Astrocyte (in vitro differentiated cells and primary cell): Measurements from ENCODE around the gene PMS1. TPM values are rescaled to one million over a fixed set of nuclear protein-coding genes. Genes with fewer than 3 reads are reported as not detected.
A peak's percentile ranks its signal among the peaks of the same experiment; 100 is the strongest.

ENCODE experiments used
- DNase-seq: peaks from one replicate; pipeline ENCODE4 v3.0.0-alpha.2; 2010; ENCODE audit warnings: low read depth
- FAIRE-seq: peaks from 2 replicates; lab custom pipeline; 2011; peaks lifted over from hg19 to GRCh38; lab: Jason Lieb, UNC
- H2AFZ ChIP-seq: 2 replicates; pipeline ENCODE4 v1.6.0; 2012; ENCODE audit warnings: low read depth, low read length, inconsistent platforms
- H3K27ac ChIP-seq: 2 replicates; pipeline ENCODE4 v1.5.1; 2011; ENCODE audit warnings: low read depth, low read length, inconsistent platforms
- H3K27me3 ChIP-seq: 2 replicates; pipeline ENCODE4 v1.6.0; 2011; ENCODE audit warnings: low read length, inconsistent platforms; ENCODE audit not compliant: insufficient read depth
- H3K36me3 ChIP-seq: 2 replicates; pipeline ENCODE4 v1.5.1; 2011; ENCODE audit warnings: low read length, inconsistent platforms; ENCODE audit not compliant: insufficient read depth
- H3K4me1 ChIP-seq: 2 replicates; pipeline ENCODE4 v1.5.1; 2011; ENCODE audit warnings: low read length, inconsistent platforms; ENCODE audit not compliant: insufficient read depth
- H3K4me2 ChIP-seq: 2 replicates; pipeline ENCODE4 v1.6.0; 2012; ENCODE audit warnings: low read length, inconsistent platforms
- H3K4me3 ChIP-seq: 2 replicates; pipeline ENCODE4 v1.5.1; 2011; ENCODE audit warnings: low read depth, mild to moderate bottlenecking, low read length, inconsistent platforms; ENCODE audit not compliant: insufficient read depth
- H3K79me2 ChIP-seq: 2 replicates; pipeline ENCODE4 v1.6.0; 2012; ENCODE audit warnings: mild to moderate bottlenecking, low read length, inconsistent platforms; ENCODE audit not compliant: insufficient read depth
- H3K9ac ChIP-seq: 2 replicates; pipeline ENCODE4 v1.6.0; 2012; ENCODE audit warnings: mild to moderate bottlenecking, low read length, inconsistent platforms
- H3K9me3 ChIP-seq: 2 replicates; pipeline ENCODE4 v1.5.1; 2012; ENCODE audit warnings: low read depth, mild to moderate bottlenecking, low read length, inconsistent platforms; ENCODE audit not compliant: insufficient read depth
- H4K20me1 ChIP-seq: 2 replicates; pipeline ENCODE4 v1.6.0; 2012; ENCODE audit warnings: low read length, inconsistent platforms; ENCODE audit not compliant: insufficient read depth
- H3K27ac Mint-ChIP-seq: one replicate; pipeline ENCODE4 v1.8.0; 2021; ENCODE audit warnings: mild to moderate bottlenecking, mixed read lengths; ENCODE audit not compliant: unreplicated experiment
- H3K27me3 Mint-ChIP-seq: one replicate; pipeline ENCODE4 v1.8.0; 2021; ENCODE audit warnings: low read depth, mixed read lengths; ENCODE audit not compliant: unreplicated experiment
- H3K36me3 Mint-ChIP-seq: one replicate; pipeline ENCODE4 v1.8.0; 2021; ENCODE audit warnings: low read depth, mixed read lengths; ENCODE audit not compliant: unreplicated experiment
- H3K4me1 Mint-ChIP-seq: one replicate; pipeline ENCODE4 v1.8.0; 2021; ENCODE audit warnings: low read depth, mixed read lengths; ENCODE audit not compliant: unreplicated experiment
- H3K4me3 Mint-ChIP-seq: one replicate; pipeline ENCODE4 v1.8.0; 2021; ENCODE audit warnings: mild to moderate bottlenecking, moderate library complexity, mixed read lengths; ENCODE audit not compliant: unreplicated experiment
- H3K9me3 Mint-ChIP-seq: one replicate; pipeline ENCODE4 v1.8.0; 2021; ENCODE audit warnings: mild to moderate bottlenecking, mixed read lengths; ENCODE audit not compliant: unreplicated experiment
- EZH2 ChIP-seq: IDR thresholded peaks from 2 replicates; pipeline ENCODE4 v1.6.1; 2012; ENCODE audit warnings: mild to moderate bottlenecking, low read length, inconsistent platforms; ENCODE audit not compliant: insufficient read depth
- total RNA-seq: library from RNA; stranded (reverse); gene quantifications from 2 replicates; pipeline ENCODE4 v1.2.1, GENCODE V29; 2021
- TF ChIP-seq, protein P1 (sequence below): IDR thresholded peaks from 2 replicates; pipeline ENCODE4 v1.5.1; 2011; ENCODE audit warnings: low read depth, mild to moderate bottlenecking, inconsistent platforms, low read length, moderate library complexity; ENCODE audit not compliant: insufficient read depth

The PMS1 gene
- total RNA-seq, 1 donor from 2014 or later = 27.5 TPM

DNA sequence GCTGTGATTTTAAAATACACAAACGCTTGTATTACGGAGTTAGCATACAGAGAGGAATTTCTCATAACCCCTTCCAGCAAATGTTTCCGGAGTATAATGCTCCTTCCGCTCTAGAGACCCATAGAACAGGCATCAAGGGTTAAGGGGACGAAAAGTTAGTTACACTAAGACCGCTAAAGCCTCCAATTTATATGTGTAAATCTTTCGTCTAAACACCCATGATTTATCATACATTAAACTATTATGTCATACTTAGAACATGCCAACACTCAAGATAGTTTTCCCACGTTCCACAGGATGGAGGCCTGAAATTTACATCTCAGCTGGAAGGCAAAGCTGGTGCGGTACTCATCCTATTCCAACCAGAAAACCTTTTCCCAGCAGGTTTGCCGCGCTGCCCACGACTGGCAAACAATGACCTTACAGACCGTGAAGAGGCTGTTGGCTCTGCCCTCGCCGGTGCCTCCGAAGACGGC lies 761 bp upstream of the PMS1 start:
- FAIRE-seq (peak; percentile 60), DNase-seq (peak; percentile 36)
- no peaks in the 10 kb centered on the region for H3K27me3 Mint-ChIP-seq
- H3K9me3 Mint-ChIP-seq = no peaks in the 10 kb centered on the region
- H3K4me2 ChIP-seq = peak overlapping the region; percentile 90
- H3K9ac ChIP-seq = peak overlapping the region; percentile 93
- H3K27me3 ChIP-seq = no peaks in the 10 kb centered on the region
- H4K20me1 ChIP-seq = peaks cover 8% of the 10 kb centered on the region
- peaks cover 11% of the 10 kb centered on the region for H3K36me3 ChIP-seq
- peak overlapping the region; percentile 93 for H3K4me3 ChIP-seq
- peaks cover 21% of the 10 kb centered on the region for H3K4me1 Mint-ChIP-seq
- peak overlapping the region; percentile 88 for H2AFZ ChIP-seq
- peak overlapping the region; percentile 95 for H3K4me3 Mint-ChIP-seq
- peak overlapping the region; percentile 95 for H3K27ac ChIP-seq
- H3K9me3 ChIP-seq = no peaks in the 10 kb centered on the region
- H3K27ac Mint-ChIP-seq = peak overlapping the region; percentile 89
- peaks cover 7% of the 10 kb centered on the region for H3K4me1 ChIP-seq
- no peak for TF ChIP-seq EZH2
- TF ChIP-seq, protein P1, sequence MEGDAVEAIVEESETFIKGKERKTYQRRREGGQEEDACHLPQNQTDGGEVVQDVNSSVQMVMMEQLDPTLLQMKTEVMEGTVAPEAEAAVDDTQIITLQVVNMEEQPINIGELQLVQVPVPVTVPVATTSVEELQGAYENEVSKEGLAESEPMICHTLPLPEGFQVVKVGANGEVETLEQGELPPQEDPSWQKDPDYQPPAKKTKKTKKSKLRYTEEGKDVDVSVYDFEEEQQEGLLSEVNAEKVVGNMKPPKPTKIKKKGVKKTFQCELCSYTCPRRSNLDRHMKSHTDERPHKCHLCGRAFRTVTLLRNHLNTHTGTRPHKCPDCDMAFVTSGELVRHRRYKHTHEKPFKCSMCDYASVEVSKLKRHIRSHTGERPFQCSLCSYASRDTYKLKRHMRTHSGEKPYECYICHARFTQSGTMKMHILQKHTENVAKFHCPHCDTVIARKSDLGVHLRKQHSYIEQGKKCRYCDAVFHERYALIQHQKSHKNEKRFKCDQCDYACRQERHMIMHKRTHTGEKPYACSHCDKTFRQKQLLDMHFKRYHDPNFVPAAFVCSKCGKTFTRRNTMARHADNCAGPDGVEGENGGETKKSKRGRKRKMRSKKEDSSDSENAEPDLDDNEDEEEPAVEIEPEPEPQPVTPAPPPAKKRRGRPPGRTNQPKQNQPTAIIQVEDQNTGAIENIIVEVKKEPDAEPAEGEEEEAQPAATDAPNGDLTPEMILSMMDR = no peak
- H3K79me2 ChIP-seq = peaks cover 86% of the 10 kb centered on the region
- peaks cover 9% of the 10 kb centered on the region for H3K36me3 Mint-ChIP-seq

DNA sequence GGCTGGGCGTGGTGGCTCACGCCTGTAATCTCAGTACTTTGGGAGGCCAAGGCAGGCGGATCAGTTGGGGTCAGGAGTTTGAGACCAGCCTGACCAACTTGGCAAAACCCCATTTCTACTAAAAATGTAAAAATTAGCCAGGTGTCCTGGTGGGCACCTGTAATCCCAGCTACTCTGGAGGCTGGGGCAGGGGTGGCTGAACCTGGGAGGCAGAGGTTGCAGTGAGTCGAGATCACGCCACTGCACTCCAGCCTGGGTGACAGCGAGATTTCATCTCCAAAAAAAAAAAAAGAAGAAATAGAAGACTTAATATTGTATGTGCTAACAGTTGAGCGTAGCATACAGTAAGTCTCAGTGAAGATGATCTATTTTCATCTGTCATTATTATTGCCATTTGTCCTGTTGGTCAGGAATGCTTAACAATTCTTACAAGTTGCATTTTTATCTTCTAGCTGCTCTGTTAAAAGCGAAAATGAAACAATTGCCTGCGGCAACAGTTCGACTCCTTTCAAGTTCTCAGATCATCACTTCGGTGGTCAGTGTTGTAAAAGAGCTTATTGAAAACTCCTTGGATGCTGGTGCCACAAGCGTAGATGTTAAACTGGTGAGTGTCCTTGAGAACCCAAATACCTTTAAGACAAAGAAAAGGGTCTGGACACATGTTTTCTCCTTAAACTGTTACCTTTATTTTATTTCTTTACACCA lies 7.2 kb downstream of the PMS1 start:
- no peak overlapping the region for H3K27ac ChIP-seq
- H3K4me3 Mint-ChIP-seq = no peak overlapping the region
- H3K27me3 ChIP-seq = no peaks in the 10 kb centered on the region
- no peaks in the 10 kb centered on the region for H3K4me1 Mint-ChIP-seq
- H3K4me2 ChIP-seq = no peak overlapping the region
- H3K27ac Mint-ChIP-seq = no peak overlapping the region
- H3K9me3 ChIP-seq = no peaks in the 10 kb centered on the region
- H3K36me3 ChIP-seq = peaks cover 8% of the 10 kb centered on the region
- no peaks in the 10 kb centered on the region for H3K27me3 Mint-ChIP-seq
- H3K9ac ChIP-seq = no peak overlapping the region
- H2AFZ ChIP-seq = no peak overlapping the region
- TF ChIP-seq, protein P1 = no peak
- no peak for TF ChIP-seq EZH2
- no peak for FAIRE-seq
- no peak overlapping the region for H3K4me3 ChIP-seq
- no peaks in the 10 kb centered on the region for H3K36me3 Mint-ChIP-seq
- DNase-seq = no peak
- H3K79me2 ChIP-seq = peaks cover 44% of the 10 kb centered on the region
- no peaks in the 10 kb centered on the region for H4K20me1 ChIP-seq
- H3K9me3 Mint-ChIP-seq = no peaks in the 10 kb centered on the region
- no peaks in the 10 kb centered on the region for H3K4me1 ChIP-seq

DNA sequence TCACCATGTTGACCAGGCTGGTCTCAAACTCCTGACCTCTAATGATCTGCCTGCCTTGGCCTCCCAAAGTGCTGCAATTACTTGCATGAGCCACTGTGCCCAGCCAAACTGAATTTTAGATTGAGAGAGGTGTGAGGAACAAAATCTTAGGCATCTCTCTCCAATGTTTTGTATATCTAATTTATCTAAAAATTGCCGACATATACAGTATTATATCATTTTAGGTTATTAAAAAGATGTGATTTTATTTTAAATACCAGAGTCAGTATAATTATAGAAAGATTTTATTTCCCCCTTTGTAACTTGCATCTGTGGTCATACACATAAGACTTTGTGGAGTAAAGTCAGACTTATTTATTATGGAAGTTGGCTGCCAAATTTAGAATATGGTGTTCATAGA lies 10.1 kb downstream of the PMS1 start:
- Mint-ChIP-seq H3K27me3 (no peaks in the 10 kb centered on the region), H3K36me3 (no peaks in the 10 kb centered on the region), H3K4me3 (no peak overlapping the region), H3K9me3 (no peaks in the 10 kb centered on the region), H3K4me1 (peaks cover 1% of the 10 kb centered on the region), H3K27ac (no peak overlapping the region)
- H3K4me3 ChIP-seq = no peak overlapping the region
- peaks cover 18% of the 10 kb centered on the region for H3K79me2 ChIP-seq
- no peak for FAIRE-seq
- TF ChIP-seq EZH2 = no peak
- TF ChIP-seq, protein P1 = no peak
- no peaks in the 10 kb centered on the region for H3K9me3 ChIP-seq
- no peak overlapping the region for H3K27ac ChIP-seq
- H2AFZ ChIP-seq = no peak overlapping the region
- peaks cover 5% of the 10 kb centered on the region for H4K20me1 ChIP-seq
- H3K36me3 ChIP-seq = peaks cover 13% of the 10 kb centered on the region
- no peak overlapping the region for H3K4me2 ChIP-seq
- H3K4me1 ChIP-seq = peaks cover 2% of the 10 kb centered on the region
- H3K27me3 ChIP-seq = no peaks in the 10 kb centered on the region
- no peak for DNase-seq
- no peak overlapping the region for H3K9ac ChIP-seq
